ENCODE measurements around the gene CBX3.
"Not testable (repeated sequence)": the region's sequence is repeated elsewhere in the genome, so short reads cannot be mapped to it uniquely, and the experiment has no call there.

DNA sequence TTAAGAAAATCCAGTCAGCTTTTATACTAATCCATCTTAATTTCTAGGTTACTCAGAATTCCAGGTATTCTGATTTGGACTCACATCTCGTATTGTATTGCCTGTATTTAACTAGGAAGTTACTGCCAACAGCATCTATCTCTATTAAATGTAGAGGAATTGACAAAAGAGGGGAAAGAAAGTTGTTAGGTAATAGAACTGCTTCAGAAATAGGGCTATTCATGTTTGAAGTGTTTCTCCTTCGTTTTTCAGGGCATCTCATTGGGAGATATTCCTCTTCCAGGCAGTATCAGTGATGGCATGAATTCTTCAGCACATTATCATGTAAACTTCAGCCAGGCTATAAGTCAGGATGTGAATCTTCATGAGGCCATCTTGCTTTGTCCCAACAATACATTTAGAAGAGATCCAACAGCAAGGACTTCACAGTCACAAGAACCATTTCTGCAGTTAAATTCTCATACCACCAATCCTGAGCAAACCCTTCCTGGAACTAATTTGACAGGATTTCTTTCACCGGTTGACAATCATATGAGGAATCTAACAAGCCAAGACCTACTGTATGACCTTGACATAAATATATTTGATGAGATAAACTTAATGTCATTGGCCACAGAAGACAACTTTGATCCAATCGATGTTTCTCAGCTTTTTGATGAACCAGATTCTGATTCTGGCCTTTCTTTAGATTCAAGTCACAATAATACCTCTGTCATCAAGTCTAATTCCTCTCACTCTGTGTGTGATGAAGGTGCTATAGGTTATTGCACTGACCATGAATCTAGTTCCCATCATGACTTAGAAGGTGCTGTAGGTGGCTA lies 17.1 kb upstream of the CBX3 start:
- TF ChIP-seq, protein P1, sequence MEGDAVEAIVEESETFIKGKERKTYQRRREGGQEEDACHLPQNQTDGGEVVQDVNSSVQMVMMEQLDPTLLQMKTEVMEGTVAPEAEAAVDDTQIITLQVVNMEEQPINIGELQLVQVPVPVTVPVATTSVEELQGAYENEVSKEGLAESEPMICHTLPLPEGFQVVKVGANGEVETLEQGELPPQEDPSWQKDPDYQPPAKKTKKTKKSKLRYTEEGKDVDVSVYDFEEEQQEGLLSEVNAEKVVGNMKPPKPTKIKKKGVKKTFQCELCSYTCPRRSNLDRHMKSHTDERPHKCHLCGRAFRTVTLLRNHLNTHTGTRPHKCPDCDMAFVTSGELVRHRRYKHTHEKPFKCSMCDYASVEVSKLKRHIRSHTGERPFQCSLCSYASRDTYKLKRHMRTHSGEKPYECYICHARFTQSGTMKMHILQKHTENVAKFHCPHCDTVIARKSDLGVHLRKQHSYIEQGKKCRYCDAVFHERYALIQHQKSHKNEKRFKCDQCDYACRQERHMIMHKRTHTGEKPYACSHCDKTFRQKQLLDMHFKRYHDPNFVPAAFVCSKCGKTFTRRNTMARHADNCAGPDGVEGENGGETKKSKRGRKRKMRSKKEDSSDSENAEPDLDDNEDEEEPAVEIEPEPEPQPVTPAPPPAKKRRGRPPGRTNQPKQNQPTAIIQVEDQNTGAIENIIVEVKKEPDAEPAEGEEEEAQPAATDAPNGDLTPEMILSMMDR (IDR thresholded peaks at IDR 0.05; ENCODE audit: low read depth, low read length), result not testable (repeated sequence)
- TF ChIP-seq EZH2phosphoT487 (IDR thresholded peaks at IDR 0.05; ENCODE audit: low read depth), result not testable (repeated sequence)
